HepG2 (cell line): ENCODE data around the gene IGF2. TPM values are rescaled to one million over a fixed set of nuclear protein-coding genes. Genes with fewer than 3 reads are reported as not detected.

Experiments used
- AFF4 ChIP-seq: sonication (generic); formaldehyde crosslinking; IDR thresholded peaks from 2 replicates; pipeline ENCODE4 v1.4.0; 2020; ENCODE audit warnings: missing genetic modification reagents
- AKAP8 ChIP-seq: sonication (generic); formaldehyde crosslinking; IDR thresholded peaks from 2 replicates; pipeline ENCODE4 v1.5.1; 2020; ENCODE audit warnings: mild to moderate bottlenecking, missing genetic modification reagents
- ATF6 ChIP-seq: sonication (generic); formaldehyde crosslinking; conservative IDR thresholded peaks from 2 replicates; pipeline ENCODE4 v1.4.0; 2020; ENCODE audit warnings: missing genetic modification reagents
- CCDC6 ChIP-seq: sonication (generic); formaldehyde crosslinking; IDR thresholded peaks from 2 replicates; pipeline ENCODE4 v1.8.1; 2022; ENCODE audit warnings: mild to moderate bottlenecking, missing genetic modification reagents, moderate library complexity
- ETS1 ChIP-seq: sonication (generic); formaldehyde crosslinking; IDR thresholded peaks from 2 replicates; pipeline ENCODE4 v1.4.0; 2020; ENCODE audit warnings: missing genetic modification reagents
- FOXK2 ChIP-seq: fragments of 450-650 bp; IDR thresholded peaks from 2 replicates; pipeline ENCODE4 v1.6.1; 2016
- GATA4 ChIP-seq: sonication (generic); IDR thresholded peaks from 2 replicates; pipeline ENCODE4 v1.6.1; 2016; ENCODE audit warnings: antibody characterized with exemption, low read depth, borderline replicate concordance
- HBP1 ChIP-seq: IDR thresholded peaks from 2 replicates; pipeline ENCODE4 v1.6.1; 2016; ENCODE audit warnings: low read depth, control low read depth
- MAFF ChIP-seq: IDR thresholded peaks from 2 replicates; pipeline ENCODE4 v1.6.1; 2011; ENCODE audit warnings: low read depth, low read length, improper control_type of control experiment
- RFXAP ChIP-seq: sonication (generic); formaldehyde crosslinking; IDR thresholded peaks from 2 replicates; pipeline ENCODE4 v1.4.0; 2020; ENCODE audit warnings: missing genetic modification reagents, borderline replicate concordance
- SRSF9 ChIP-seq: fragments of 200-400 bp; formaldehyde crosslinking; IDR thresholded peaks from 2 replicates; pipeline ENCODE4 v1.6.1; 2018; ENCODE audit warnings: borderline replicate concordance, mild to moderate bottlenecking, low read depth, low read length; ENCODE audit not compliant: insufficient read depth, poor library complexity, severe bottlenecking
- TOPORS ChIP-seq: sonication (generic); formaldehyde crosslinking; IDR thresholded peaks from 2 replicates; pipeline ENCODE4 v1.8.0; 2023; ENCODE audit warnings: mild to moderate bottlenecking, missing genetic modification reagents
- ZFY ChIP-seq: sonication (generic); formaldehyde crosslinking; IDR thresholded peaks from 2 replicates; pipeline ENCODE4 v1.4.0; 2020; ENCODE audit warnings: missing genetic modification reagents
- ZKSCAN5 ChIP-seq: sonication (generic); formaldehyde crosslinking; IDR thresholded peaks from 2 replicates; pipeline ENCODE4 v1.5.1; 2020; ENCODE audit warnings: mild to moderate bottlenecking, missing genetic modification reagents
- ZNF317 ChIP-seq: sonication (generic); formaldehyde crosslinking; IDR thresholded peaks from 2 replicates; pipeline ENCODE4 v1.5.0; 2020; ENCODE audit warnings: mild to moderate bottlenecking, missing genetic modification reagents
- ZNF460 ChIP-seq: sonication (generic); formaldehyde crosslinking; IDR thresholded peaks from 2 replicates; pipeline ENCODE4 v1.5.1; 2020; ENCODE audit warnings: missing genetic modification reagents, mild to moderate bottlenecking, borderline replicate concordance
- ZNF501 ChIP-seq: sonication (generic); formaldehyde crosslinking; IDR thresholded peaks from 2 replicates; pipeline ENCODE4 v1.5.1; 2020; ENCODE audit warnings: mild to moderate bottlenecking, moderate library complexity, missing genetic modification reagents
- ZNF530 ChIP-seq: sonication (generic); formaldehyde crosslinking; IDR thresholded peaks from 2 replicates; pipeline ENCODE4 v1.5.0; 2020; ENCODE audit warnings: low read depth, mild to moderate bottlenecking, missing genetic modification reagents
- ZNF710 ChIP-seq: sonication (generic); formaldehyde crosslinking; IDR thresholded peaks from 2 replicates; pipeline ENCODE4 v1.5.0; 2020; ENCODE audit warnings: mild to moderate bottlenecking, missing genetic modification reagents, borderline replicate concordance
- ZSCAN21 ChIP-seq: sonication (generic); formaldehyde crosslinking; IDR thresholded peaks from 2 replicates; pipeline ENCODE4 v1.8.0; 2022; ENCODE audit warnings: mild to moderate bottlenecking, missing genetic modification reagents, moderate library complexity, borderline replicate concordance
- polyA plus RNA-seq, 8 experiments: library from polyadenylated mRNA; depleted of rRNA in 3 of 8; stranded (reverse) in 7 of 8; unstranded in 1 of 8; fragments of >200 nt; fragmentation: Illumina TruSeq in 4 of 8; extraction: Trizol in 4 of 8; gene quantifications; 2 replicates each; pipeline versions ENCODE4 v1.2.1 to v1.2.3, GENCODE V29; 2011 to 2016; ENCODE audit warnings: low read depth in 4 of 8, missing spikeins in 1 of 8, mixed read lengths in 1 of 8; ENCODE audit not compliant: insufficient read depth in 1 of 8
- total RNA-seq, 5 experiments: library from RNA; depleted of rRNA; stranded (reverse); fragments of >200 nt; fragmentation: Illumina TruSeq; extraction: Trizol; gene quantifications; 2 replicates each; pipeline ENCODE4 v1.2.3, GENCODE V29; 2016; ENCODE audit warnings: low read depth in 1 of 5

IGF2 gene
- total and polyA plus RNA-seq, 2 of the 13 experiments (the other 11 are each of a cell fraction or from before 2014, with no cell fraction given): 79.1 to 254 TPM

GRCh38 chr11:2130881-2131352 is 8.3 kb downstream of the IGF2 start (continued):
- TF ChIP-seq ATF6 (CRISPR knock-in tag): no peak
- TF ChIP-seq HBP1 (CRISPR knock-in tag): no peak
- no peak for TF ChIP-seq RFXAP
- TF ChIP-seq MAFF: no peak
- no peak; the same call in 1 of the 2 replicates for TF ChIP-seq AKAP8 (CRISPR knock-in tag)
- no peak for TF ChIP-seq ZNF460 (CRISPR knock-in tag)
- TF ChIP-seq ZNF710 (CRISPR knock-in tag): no peak
- no peak for TF ChIP-seq ZNF501 (CRISPR knock-in tag)
- TF ChIP-seq ZFY (CRISPR knock-in tag): peak; percentile 2; the same call in 1 of the 2 replicates
- no peak for TF ChIP-seq FOXK2
- no peak for TF ChIP-seq ETS1 (CRISPR knock-in tag)
- TF ChIP-seq SRSF9: no peak
- no peak for TF ChIP-seq TOPORS (CRISPR knock-in tag)
- peak; percentile 94 for TF ChIP-seq AFF4 (CRISPR knock-in tag)
- no peak; the same call in 1 of the 2 replicates for TF ChIP-seq CCDC6
- TF ChIP-seq ZKSCAN5 (CRISPR knock-in tag): no peak
- TF ChIP-seq ZNF317: 0 out of 2 replicates have a peak, but pooled peaks have one; percentile 23
- TF ChIP-seq GATA4: 0 out of 2 replicates have a peak, but pooled peaks have one; percentile 56
- TF ChIP-seq ZNF530 (CRISPR knock-in tag): no peak
- no peak for TF ChIP-seq ZSCAN21 (CRISPR knock-in tag)
